NCI-H1105 treated with DMSO at 0.1 percent for 48 hours (cell line): ENCODE data around the gene CRYBB2.
"Not testable (repeated sequence)": the region's sequence is repeated elsewhere in the genome, so short reads cannot be mapped to it uniquely, and the experiment has no call there.

ENCODE experiments used
- DNase-seq: peaks from one replicate; lab custom pipeline; 2025; lab: John Stamatoyannopoulos, UW

The CRYBB2 gene, protein sequence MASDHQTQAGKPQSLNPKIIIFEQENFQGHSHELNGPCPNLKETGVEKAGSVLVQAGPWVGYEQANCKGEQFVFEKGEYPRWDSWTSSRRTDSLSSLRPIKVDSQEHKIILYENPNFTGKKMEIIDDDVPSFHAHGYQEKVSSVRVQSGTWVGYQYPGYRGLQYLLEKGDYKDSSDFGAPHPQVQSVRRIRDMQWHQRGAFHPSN

DNA sequence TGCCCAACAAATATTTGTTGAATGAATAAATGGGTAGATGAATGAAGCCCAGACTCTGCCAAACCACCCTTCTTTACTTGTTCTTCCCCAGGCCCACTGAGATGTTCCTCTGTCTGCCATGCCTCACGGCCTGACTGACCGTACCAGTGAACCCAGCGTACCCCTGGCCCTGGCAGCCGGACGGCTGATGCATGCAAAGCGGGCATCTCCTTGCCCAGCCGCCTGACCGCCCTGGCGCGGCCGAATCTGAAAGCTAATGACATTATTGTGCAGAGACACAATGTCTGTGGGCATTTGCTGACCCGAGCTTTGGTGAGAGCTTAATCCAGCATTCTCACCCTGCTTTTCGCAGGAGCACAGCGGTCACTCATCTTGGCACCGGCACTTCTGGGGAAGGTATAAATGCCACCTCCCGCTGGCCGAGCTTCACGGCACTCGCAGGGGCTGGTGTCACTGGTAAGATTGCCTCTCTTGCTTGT lies at the start of gene CRYBB2:
Gene CRYBB2, plus strand, starts transcription at position 429 of the 479 bp plus-strand sequence. CDS start 1,791 bp downstream, outside the sequence.
- no peak for DNase-seq

DNA sequence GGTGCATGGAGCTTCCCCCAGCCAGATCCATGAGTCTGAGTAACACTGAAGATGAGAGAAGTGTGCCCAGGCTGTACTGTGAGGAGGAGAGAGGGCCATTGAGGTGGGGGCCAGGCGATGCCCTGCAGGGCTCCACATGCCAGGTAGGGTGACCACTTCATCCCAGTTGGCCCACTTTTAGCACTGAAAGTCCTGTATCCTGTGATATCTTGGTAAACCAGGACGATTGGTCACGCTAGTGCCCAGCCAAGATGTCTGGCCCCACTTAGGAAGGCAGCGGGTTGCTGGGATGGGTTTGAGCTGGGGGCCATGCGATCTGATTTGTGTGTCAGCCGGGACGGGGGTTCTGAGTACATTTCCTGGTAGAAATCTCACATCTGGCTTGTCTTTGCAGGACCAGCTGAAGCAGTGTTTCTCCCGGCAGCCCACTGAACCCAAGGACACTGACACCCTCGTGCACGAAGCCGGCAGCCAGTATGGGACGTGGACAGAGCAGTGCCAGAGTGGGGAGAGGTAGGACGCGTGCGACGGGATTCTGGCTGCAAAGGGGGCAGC lies 48.9 kb upstream of the CRYBB2 start:
- DNase-seq: no peak

DNA sequence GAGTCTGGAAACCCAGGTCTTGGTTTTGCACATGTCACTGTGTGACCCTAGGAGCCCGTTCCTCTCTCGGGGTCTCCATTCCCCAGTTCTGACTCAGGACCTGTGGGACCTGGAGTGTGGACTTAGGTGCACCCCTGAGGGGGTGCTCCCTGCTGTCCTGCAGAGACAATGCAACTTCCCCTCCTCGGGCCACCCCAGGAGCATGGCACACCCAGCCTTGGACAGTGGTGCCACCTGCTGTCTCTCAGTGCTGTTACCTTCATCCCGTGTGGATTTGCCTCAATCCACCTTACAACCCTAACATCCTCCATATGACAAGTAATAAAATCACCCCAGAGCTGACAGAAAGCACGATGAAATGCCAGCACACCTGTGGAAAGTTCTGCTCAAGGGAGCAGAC lies 47.3 kb upstream of the CRYBB2 start:
- no peak for DNase-seq

DNA sequence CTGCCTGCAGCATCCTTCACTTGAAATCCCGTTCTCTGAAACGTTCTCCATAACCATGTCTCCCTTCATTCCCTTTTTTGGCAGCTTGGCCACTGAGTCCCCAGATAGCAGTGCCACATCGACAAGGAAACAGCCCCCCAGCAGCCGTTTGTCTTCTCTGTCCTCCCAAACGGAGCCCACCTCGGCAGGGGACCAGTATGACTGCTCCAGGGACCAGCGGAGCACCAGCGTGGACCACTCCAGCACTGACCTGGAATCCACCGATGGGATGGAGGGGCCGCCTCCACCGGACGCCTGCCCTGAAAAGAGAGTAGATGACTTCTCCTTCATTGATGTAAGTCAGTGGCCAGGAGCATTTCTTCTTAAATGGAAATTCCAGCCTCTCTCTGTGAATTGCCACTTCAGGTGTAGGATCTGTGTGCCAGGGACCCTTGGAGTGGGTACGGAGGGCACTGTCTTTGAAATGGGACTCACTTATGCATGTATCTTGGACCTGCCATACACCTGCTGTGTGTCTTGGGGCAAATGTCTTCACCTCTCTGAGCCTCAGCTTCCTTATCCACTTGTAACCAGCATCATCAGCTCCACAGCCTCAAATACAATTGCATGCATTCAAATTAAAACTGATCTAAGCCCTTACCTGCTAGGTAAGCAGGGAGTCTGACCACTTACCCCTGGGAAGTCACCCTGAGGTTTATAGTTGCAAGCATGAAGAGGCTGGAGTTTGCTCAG lies 45.1 kb upstream of the CRYBB2 start:
- no peak for DNase-seq

DNA sequence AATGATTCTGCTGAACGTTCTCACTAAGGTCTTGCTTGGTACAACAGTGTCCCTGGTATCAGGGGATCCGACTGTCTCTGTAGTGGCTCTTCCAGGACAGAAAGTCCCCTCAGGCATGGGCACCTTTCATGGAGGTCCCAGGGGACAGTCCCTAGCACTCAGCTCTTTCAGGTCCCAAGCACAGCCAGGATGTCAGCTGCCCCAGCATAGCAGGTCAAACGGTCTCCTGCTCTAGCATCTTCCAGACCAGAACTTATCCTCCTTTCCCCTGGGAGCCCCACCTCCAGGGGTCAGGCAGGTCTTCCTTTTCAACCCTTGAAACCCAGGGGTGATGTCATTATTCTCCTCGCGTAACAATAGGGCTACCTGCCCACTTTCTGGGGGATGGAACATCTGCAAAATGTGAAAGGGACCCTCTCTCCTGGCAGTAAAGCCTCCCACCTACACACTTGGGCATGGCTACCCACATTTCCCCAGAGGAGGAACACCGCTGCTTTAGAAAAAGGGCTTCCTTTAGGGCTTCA lies 44.5 kb upstream of the CRYBB2 start:
- no peak for DNase-seq

DNA sequence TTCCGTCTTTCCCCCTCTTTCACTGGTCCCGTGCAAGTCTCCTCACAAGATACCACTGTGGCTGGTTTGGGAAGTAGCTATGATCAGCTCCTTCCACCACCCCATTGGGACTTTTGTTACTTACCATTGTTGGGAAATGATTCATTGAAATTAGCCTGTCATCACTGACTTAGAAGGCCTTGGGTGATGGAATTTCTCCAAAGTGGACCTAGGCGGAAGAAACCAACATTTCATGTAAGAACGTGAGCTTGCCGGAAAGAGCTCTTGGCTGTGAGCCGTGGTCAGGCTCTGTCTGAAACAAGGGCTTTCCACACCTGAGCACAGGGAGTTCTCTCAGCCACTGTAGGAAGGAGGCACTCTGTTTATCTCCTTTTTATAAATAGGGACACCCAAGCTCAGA lies 43.3 kb upstream of the CRYBB2 start:
- DNase-seq: no peak

DNA sequence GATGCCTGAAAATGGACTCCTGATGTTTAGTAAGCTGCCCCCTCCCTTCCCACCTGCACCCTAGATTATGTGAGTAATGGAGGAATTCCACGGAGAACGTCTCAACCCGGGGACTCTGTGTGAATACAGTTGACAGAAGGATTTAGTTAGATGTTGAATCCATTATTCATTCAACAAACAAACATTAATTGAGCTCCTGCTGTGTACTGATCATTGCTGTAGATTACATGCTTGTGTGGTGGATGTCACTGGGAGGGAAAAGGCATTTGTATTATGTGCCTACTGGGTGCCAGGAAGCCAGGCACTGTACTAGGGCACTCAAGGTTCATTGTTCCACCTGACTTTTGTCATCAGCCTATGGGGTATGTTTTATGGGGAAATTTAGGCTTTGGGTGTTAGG lies 42.6 kb upstream of the CRYBB2 start:
- no peak for DNase-seq

DNA sequence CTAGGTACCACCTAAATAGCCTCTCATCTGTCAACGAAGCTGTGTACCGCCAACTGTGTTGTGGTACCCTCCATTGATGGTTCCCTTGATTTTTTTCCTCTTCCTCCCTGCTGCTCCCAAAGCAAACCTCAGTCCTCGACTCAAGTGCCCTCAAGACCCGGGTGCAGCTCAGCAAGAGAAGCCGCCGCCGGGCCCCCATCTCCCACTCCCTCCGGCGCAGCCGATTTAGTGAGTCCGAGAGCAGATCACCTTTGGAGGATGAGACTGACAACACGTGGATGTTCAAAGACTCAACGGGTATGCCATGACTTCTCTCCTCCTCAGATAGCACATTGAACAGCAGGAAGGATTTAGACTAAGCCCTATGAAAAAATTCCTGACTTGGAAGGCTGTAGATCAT lies 42.2 kb upstream of the CRYBB2 start:
- DNase-seq: no peak

DNA sequence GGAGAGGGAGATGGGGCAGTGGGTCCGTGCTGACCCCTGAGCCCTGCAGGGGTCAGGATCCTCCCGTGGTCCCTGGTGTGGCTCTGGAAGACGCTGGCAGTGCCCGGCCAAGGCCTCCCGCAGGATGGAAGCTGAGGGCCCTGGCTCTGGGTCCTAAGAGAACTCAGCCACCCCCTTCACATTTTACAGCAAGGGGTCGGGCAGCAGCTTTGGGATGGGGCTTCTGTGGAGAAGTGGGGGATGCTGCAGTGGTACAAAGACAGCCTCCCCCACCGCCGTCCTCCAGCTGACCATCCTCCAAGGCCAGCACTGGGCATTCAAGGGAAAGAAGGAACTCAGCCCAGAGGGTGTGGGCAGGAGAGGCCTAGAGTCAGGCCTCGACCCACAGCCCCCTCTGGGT lies 41.5 kb upstream of the CRYBB2 start:
- DNase-seq: no peak

DNA sequence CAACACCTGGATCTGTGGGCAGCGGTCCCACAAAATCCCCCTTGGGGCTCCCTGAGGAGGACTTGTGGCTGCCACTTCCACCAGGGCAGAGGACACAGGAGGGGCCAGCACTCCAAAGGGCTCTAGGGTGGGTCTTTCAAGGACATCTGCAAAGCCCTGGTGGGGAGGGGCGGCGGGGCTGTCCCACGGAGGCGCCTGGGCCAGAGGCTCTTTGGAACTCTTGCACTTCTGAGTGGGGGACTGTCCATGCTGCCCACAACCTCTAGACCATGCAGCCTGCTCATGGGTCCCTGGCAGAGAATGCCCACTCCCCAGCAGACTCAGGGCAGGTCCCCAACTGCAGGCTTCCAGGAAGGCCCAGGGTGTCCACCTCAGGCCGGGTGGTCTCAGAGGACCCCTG lies 41.1 kb upstream of the CRYBB2 start:
- DNase-seq: not testable (repeated sequence)

DNA sequence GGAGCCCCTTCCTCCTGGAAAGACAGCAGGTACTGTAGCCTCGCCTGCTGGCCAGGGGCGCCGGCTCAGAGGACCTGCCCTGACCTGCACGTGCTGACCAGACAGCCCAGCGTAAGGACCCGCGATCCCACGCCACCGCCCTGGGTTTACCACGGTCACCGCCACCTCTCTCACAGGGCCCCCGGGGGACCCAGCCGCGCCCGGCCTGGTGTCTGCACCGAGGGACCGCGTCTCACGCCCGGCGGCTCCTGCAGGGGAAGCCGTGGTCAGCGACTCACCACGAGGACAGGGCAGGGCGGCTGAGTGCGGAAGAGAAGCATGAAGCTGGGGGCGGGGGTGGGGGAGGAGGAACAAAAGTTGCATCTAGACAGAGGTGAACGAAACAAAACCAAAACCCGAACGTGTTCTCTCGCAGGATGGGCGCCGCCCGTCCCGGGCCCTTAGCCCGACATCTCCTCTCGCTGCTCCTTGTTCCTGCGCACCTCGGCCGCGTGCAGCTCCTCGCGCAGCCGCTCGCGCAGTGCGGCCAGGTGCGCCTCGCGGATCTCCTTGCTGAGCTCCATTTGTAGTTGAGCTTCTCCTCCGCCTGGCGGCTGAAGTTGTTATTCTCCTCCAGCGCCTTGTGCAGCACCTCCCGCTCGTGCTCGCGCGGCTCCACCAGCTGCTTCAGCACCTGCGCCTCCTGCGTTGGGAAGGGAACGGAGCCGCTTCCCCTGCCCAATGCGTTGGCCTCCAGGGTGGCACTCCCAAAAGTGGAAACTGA lies 40.4 kb upstream of the CRYBB2 start:
- DNase-seq: not testable (repeated sequence)

DNA sequence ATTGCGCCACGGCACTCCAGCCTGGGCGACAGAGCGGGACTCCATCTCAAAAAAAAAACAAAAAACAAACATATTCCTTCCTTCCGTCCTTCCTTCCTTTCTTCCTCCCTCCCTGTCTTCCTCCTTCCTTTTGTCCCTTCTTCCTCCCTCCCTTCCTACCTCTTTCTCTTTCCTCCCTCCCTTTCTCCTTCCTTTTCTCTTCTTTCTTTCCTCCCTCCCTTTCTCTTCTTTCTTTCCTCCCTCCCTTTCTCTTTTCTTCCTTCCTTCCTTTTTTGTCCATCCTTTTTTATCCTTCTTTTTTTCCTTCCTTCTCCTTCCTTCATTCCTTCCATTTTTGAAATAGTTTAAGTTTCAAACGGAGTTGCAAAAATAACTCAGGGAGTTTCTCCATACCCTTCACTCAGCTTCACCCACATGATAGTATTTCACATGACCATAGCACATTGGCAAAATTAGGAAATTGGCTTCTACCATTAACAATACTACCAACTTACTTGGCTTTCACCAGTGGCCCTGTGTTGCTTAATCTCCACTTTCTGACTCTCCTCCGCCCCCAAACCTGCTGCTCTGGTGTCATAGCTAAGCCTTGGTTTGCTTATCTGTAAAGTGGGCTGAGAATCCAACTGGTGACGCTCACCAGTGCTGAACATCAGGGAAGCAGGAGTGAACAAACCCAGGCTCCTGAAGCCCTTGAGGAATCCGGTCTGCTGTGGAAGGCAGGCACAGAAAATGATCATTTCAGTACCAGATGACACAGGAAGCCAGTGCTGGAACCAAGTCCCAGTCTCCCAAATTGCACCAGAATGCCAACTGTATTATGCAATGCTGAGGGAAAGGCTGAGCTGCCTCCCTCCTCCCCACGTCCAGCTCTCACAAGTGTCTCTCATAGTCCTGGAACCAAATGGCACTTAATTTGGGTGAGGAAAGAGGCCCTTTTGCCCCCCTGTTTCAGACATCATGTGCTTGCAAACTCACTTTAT lies 37.0 kb upstream of the CRYBB2 start:
- DNase-seq: no peak

DNA sequence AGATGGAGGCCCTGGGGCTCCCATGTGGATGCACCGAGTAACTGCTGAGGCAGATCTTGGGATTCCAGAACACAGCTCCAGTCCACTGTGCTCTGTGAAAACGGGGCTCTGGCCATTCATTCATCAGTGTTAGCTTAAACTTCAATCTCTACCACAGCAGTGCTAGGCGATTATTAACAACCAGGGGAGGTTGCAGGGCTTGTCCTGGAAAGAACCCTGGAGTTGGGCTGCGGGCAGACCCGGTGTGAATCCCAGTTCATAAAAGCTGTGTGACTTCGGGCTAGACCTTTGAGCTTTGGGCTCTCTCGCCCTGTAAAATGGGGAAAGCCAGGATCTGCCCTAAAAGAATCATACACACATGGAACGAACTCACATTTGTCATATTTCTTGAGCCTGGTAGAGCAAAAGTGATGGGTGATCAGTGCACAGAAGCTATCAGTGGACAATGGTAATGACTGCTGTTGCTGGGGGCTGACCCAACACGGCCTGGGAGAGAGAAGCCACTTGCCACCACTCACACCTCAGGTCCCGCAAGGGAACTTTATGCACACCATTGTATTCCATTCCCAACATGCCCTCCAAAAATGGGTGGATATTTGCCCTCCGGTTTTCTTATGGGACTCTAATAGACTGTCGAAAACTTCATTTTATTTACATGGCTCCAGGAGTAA lies 35.4 kb upstream of the CRYBB2 start:
- DNase-seq: no peak

DNA sequence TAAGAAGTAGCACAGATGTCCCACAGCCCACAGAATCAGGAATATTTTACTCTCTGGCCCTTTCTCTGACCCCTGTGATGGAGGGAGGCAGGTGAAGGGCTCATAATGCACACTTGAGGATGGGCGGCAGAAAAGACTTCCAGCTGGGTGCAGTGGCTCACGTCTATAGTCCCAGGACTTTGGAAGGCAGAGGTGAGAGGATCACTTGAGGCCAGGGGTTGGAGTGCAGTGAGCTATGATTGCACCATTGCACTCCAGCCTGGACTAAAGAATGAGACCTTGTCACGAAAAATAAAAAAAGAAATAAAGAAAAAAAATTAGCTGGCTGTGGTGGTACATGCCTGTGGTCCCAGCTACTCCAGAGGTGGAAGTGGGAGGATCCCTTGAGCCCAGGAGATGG lies 33.3 kb upstream of the CRYBB2 start:
- DNase-seq: no peak

DNA sequence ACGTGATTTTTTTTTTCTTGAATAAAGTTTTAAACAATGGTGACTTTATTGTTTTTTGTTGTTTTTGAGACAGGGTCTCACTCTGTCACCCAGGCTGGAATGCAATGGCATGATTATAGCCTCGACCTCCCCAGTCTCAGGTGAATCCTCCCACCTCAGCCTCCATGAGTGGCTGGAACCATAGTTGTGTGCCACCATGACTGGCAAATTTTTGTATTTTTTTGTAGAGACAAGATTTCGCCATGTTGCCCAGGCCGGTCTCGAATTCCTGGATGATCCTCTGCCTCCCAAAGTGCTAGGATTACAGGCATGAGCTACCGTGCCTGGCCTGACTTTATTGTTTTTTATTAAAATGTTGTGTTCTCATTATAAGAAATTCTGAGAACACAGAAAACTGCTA lies 32.0 kb upstream of the CRYBB2 start:
- no peak for DNase-seq

DNA sequence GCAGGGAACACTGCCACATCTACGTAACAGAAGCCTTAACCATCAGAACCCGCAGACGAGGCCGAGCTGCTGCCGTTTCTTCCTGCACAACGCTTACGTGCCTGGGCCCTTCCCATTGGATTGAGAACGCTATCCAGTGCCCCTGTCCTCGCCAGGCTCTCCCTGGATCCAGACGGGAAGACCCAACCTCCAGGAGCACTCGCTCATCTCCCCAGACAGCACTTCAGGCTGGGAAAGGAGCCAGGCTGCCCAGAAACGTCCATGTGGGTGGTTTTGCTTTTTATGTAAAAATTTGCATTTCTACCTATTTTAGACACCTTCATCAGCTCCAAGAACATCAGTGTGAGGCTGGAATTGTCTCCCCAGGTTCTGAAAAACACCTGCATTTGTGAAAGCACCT lies 27.0 kb upstream of the CRYBB2 start:
- no peak for DNase-seq

DNA sequence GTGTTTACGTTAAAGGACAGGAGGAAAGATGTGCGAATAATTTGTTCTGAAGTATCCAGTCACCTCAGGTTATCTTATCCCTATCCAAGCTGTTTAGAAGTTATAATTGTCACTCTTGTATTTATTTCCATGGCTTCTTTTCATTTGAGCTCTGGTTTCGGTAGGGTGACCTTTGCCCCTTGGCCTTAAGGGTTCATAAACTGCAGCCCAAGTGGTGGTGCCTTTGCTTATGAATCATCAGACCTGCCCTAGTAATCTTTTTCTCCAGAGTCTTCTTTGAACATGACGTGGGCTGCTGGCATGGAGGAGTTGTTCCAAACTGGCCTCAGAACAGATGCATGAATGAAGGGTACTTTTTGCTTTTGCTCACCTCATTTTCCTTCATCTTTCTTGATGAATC lies 26.3 kb upstream of the CRYBB2 start:
- DNase-seq: no peak

DNA sequence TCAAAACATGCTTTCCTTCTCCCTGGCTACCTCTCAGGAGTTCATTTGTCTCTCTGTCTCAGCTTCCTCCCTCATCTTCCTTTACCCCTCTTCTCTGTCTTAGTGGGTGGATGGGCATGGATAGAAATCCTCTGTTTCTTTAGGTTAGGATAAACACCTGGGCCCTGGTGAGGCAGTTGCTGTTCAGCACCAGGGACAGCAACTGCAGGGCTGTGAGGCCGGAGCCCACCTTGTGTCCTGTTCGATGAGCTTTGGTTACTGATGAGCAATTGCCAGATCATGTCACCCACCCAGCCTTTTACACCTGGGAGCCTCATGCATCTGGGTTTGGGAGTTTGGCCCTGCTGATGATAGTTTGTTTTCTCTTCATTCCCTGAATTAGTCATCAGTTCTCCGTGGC lies 25.9 kb upstream of the CRYBB2 start:
- DNase-seq: no peak

DNA sequence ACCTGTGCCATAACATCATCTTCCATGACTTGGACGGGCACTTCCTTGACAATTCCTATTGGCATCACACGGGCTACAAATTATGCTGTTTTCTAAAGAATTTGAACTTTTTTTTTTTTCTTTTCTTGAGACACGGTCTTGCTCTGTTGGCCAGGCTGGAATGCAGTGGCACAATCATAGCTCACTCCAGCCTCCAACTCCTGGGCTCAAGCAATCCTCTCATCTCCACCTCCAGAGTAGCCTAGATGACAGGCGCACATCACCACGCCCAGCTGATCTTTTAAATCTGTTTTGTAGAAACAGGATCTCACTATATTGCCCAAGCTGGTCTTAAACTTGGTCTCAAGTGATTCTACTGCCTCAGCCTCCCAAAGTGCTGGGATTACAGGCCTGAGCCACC lies 23.1 kb upstream of the CRYBB2 start:
- no peak for DNase-seq

DNA sequence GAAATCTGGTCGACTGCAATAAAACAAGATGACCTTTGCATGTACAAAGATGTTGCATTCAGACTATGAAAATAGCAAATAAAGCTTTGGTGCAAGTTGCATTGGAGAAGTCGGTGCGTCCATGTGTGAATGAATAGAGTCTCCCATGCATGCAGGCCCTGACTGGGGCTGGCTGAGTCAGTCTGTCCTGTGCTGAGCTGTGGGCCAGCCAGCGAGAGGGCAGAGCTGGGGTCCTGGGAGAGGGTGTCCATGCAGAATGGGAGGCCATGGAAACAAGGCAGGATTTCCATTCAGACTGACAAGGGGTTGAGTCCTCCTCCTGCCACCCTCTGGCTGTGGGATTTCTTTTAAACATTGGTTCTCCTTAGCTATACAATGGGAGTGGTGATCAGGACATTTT lies 22.1 kb upstream of the CRYBB2 start:
- DNase-seq: no peak
